IPS-11a (cell line): ENCODE results near the gene INS.

Experiments
- H3K4me3 ChIP-seq: one replicate; pipeline ENCODE4 v1.5.1; 2013; ENCODE audit warnings: low read depth, low read length, control low read depth

Gene INS

DNA sequence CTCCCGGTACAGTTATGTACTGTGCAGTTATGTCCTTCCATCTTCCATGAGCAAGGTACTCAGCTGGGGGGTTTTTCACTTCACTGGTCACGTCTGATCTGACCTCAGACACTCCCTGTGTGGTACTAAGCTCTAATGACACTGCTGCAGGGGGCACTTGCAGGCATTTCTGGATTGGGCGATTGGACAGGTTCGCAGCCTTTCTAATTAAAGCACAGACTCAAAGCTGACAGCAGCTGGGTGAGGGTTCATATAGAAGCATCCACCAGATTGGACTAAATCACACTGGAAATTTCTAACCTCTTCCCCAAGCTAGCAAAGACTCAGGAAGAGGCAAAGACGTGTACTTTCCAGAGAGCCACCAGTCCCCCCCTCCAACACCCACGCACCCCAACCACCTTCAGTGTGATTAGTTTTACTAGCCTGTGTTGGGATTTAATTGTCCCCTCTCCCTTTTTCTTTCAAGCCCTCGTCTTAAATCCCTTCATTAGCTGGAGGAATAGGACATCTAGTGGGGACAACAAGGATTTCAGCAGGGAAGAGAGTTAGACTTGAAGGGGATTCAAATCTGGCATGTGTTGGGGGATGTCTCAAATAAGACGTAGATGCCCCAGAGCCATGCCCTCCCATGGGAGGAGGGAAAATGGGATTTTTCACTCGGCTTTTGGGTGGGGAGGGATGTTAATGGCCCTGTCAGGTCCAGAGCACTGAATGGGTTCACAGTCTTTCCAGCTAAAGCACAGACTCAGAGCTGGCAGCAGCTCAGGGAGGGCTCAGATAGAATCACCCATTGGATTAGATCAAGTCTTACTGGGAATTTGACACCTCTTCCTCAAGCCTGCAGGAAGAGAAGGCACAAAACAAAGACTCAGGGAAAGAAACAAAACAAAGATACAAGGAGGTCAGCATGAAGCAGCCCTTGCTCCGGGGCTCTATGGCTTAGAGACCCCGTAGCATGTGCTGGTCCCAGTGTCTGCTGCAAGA is 10.9 kb downstream of the INS start:
- no peak overlapping the region for H3K4me3 ChIP-seq

DNA sequence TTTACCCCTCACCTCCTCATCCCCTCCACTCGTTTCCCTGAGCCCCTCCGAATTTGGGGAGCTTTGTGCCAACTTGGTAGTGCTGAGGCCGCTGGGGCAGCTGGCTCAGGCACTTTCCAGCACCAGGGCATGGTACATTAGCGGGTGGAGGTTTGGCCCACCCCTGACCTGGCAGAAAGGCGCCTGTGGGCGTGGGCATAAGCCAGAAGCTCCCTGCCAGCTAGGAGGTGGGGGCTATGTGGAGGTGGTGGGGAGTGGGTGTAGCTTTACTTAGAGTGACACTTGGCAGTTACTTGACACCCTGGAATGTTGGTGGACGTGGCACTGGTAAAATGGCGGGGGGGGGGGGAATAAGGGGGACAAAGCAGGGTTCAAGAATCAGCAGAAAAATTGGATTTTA is 11.5 kb downstream of the INS start:
- no peak overlapping the region for H3K4me3 ChIP-seq

DNA sequence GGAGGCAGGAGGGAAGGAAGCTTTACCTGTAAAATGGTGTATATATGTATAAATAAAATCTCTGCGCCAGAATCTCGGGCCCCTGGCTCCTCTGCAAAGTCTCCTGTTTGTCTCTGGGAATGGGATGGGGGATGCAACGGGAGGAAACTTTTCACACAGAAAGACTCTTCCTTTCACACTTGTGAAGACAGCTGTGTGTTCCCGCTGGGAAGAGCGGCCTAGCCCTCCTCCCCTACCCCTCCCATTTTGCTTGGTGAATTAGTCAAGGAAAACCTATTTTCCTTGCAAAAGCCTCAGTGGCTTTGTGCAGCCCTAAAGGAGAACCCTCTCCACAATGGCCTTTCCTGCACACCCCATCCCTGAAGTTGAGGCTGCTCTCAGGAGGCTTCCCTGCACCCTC is 12.4 kb downstream of the INS start:
- no peak overlapping the region for H3K4me3 ChIP-seq

DNA sequence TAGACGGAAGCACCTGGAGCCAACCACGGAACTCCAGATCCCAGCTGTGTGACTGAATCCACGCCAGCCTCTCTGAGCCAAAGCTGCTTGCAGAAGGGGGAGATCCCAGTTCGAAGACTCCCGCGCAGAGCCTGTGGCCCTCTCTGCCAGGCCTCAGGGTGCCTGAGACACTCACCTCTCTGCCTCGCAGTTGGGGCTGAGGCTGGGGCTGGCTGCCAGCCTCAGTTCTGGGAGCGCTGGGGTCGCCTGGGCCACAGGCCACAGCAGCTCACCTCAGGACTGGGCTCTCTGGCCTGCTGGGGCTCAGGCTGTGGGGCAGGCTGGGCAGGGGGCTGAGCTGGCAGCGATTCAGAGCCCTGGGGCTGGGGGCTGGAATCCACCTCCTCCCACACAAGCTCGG is 13.6 kb downstream of the INS start:
- H3K4me3 ChIP-seq = no peak overlapping the region

DNA sequence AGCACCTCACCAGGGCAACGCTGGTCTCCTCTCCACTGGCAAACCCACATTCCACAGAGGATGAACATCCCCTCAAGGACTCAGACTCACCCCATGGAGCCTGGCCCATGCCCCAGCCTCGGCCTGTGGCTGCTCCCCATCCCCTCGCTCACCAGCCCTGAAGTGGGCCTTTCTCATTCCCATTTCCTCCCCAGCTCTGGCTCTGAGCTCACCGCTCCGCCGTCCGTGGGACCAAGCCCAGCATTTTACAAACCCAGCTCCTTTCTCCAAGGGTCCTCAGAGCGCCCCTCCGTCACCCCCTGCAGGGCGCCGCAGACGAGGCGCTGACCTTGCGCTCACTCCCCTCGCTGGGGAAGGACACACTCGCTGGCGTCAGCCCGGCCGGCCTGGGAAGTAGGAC is 15.0 kb downstream of the INS start:
- H3K4me3 ChIP-seq = no peak overlapping the region

DNA sequence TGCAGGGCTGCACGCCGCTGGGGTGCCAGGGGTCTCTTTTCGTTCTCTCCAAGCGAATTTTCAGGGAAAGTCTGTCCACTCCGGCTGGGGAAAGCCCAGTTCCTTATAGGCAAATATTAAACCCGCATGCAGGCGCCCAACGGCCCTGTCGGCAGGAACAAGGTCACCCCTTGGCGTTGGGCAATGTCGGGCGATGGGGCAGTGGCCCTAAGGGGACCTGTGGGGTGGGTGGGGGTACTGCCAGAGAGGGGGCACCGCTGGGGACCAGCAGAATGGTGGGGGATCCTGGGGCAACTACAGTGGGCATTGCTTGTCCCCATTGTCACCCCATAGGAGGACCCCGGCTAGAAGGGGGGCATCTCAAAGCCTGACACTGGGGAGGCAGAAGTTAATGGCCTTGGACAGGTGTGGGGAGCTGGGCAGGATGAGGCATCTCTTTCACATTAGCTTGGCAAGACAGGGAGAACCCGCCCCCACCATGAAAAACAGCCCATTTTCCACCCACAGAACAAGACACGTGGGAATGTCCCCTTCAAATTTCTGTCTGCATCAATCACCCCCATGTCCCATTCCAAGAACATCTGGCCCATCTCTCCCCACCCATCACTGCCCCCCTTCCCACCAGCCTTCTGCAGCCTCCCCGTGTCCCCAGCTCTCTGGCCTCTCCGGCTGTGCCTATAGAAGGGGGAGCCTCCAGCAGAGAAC is 16.3 kb downstream of the INS start:
- no peak overlapping the region for H3K4me3 ChIP-seq

DNA sequence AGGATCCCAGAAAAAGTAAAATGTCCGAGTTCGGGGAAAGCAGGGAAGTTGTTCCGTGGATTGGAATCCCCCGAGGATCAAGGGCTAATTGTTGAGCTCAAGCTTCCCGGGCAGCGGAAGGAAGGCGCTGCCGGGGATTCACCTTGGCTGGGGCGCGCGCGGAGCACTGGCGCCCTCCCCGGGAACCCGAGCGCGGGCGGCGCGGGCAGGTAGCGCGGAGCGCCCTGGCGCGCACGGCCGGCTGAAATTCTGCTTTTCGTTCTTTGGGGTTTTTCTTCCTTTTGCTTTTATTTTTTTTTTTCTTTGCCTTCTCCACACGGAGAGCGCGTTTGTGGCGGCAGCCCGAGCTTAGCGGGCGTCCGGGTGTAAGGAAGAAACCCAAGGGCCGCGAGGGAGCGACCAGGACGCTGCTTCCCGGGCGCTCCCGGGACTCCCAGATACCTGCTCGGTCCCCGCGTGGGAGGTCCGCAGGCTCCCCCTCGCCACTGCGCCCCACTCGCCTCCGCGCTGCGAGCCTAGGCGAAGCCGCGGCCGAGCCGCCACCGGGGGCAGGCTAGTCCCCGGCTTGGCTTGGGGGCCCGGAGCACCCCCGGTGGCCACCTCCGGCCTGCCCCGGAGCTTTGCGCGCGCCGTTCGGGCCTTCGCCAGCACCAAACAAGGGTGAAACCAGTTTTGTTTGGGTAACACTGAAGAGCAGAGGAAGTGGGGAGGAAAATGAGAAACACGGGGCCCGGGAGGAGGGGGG is 17.0 kb downstream of the INS start:
- no peak overlapping the region for H3K4me3 ChIP-seq

DNA sequence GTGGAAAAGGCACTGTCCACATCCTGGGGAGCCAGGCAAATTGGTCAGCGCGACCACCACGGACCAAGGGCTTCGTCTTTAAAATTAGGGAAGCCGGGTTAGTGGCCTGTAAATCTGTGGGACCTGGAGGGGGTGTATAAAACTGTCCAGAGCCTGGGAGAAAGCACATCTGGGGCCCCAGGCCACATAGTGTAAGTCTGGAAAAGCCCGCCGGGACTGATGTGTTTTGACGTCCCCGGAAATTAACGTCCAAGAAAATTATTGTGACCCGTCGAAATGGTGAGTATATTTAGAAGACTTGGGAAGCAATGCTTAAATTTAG is 17.6 kb downstream of the INS start:
- H3K4me3 ChIP-seq = no peak overlapping the region

DNA sequence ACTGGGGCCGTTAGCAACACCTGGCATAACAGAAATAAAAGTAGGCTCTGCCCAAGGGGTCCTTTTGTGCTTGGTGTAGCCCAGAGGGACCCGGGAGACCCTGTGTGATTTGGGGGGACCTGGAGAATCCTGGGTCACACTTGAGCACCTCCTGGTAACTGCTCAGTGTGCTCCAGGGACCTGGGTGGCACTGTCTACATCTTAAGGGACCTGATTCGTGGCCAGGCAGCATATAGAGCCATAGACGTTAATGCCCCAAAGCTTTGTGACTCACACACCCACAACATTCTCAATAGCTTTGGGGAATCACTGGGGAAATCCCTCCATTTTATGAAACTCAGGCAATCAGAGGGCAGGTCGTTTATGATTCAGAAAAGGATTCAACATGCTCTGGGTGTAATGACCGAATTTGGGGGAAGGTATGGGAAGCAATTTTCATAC is 18.2 kb downstream of the INS start:
- H3K4me3 ChIP-seq = no peak overlapping the region

DNA sequence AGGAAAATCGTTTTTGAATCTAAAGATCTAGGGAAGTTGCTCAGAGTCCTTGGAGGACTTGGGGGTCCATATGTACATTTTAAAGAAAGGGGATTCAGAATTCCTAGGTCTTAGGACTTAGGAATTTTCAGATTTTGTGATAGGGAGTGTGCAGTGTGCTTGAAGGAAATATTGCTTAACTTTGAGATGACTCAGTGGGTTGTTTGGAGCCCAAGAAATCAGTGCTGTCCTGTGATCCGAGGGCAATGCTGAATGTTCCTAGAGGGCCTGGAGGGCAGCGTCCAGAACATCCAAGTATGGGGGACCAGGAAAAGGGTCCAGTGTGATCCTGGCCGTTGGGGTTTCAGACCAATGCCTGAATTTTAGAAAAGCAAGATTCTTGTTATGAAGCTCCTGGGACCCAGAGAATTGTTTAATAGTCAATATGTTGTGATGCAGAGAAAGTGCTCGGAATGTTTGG is 18.7 kb downstream of the INS start:
- no peak overlapping the region for H3K4me3 ChIP-seq

DNA sequence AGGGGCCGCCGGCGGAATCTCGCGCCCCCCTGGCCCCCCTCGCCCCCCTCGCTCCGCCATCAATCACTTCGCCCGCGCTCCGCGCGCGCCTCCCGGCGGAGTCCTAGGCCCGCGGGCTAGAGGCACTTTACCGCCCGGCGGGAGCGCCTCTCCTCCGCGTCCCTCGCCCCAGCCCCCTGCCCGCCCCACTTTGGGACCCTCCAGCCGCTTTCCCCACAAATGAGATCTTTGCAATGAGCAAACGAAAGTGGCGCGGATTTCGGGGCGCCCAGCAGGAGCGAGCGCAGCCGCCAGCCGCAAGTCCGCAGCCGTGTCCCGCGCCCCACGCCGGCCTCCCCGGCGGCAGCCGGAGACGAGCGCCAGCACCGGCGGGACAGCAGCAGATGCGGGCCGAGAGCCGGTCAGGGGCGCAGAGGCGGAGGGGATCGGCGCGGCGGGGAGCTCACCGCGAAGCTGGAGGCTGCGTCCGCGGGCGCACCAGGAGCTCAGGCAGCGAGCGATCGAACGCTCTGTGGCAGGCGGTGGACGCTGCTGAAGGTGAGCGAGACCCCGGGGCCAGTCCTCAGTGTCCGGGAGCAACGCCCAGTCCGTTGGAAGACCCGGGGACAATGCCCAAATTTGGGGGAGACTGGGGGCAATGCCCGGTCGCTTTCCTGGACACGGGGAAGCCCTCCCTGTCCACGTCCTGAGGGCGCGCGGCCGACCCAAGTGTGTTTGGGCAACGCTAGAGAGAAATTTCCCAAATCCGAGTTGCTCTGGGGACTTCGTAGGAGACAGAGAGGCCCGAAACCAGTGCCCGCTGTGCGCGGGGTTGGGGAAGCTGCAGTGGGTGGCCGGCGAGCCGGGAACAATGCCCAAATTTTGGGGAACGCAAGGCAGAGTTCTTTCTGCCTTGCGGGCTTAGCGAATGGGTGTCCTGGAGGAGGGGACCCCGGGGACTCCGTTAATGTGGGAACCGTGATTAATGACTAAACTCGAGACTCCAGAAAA is 20.3 kb downstream of the INS start:
- H3K4me3 ChIP-seq = no peak overlapping the region

DNA sequence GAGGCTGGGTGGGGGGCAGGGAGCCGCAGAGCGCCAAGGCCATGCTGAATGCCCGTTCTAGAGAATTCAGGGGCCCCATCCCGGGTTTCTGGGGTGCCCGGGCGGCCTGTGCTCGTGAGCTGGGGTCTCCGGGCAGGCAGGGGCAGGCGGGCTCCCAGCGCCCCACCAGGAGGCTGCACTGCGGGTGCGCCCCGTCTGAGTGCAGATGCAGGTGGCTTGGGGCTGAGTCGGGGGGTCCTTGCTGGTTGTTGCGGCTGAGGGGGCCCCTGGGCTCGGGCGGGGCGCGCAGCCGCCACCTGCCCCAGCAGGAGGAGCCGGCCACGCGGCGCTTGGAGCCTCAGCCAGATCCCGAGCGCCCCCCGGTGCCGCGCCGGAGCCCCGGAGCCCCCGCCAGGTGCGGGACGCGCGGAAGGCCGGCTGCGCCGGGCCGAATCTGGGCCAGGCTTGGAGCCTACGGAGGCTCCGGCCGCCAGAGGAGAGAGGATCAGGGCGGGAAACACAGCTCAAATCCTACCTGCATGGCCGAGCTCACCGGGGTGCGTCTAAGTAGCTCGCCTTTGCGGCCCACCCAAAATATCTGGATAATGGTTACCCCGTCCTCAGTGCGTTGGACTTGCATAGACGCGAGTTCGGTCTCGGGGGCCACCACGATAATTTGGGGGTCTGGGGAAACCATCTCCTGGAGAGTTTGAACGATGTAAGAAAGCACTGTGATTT is 21.2 kb downstream of the INS start:
- H3K4me3 ChIP-seq = no peak overlapping the region

DNA sequence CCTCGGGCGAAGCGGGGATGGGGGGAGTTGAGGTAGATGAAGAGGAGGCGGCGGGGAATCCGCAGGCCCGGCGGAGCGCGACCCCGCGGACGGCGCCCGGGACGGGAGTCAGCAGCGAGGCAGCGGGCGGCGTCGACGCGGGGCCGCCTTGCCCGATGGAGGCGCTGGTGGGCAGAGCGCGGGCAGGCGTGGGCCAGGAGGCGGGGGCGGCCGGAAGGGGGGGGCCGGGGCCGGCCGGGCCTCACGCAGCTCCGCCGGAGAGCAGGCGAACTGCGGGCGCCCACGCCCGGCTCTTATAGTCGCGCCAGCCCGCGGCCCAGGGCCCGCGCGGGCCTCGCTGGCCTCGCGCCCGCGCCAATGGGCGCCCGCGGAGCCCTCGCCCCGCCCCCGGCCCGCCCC is 21.9 kb downstream of the INS start, which contains the start of gene IGF2:
Gene IGF2, minus strand, starts transcription at position 267 of the 399 bp plus-strand sequence. CDS start 3,866 bp downstream, outside the sequence.
- no peak within 1 kb of the TSS for H3K4me3 ChIP-seq

DNA sequence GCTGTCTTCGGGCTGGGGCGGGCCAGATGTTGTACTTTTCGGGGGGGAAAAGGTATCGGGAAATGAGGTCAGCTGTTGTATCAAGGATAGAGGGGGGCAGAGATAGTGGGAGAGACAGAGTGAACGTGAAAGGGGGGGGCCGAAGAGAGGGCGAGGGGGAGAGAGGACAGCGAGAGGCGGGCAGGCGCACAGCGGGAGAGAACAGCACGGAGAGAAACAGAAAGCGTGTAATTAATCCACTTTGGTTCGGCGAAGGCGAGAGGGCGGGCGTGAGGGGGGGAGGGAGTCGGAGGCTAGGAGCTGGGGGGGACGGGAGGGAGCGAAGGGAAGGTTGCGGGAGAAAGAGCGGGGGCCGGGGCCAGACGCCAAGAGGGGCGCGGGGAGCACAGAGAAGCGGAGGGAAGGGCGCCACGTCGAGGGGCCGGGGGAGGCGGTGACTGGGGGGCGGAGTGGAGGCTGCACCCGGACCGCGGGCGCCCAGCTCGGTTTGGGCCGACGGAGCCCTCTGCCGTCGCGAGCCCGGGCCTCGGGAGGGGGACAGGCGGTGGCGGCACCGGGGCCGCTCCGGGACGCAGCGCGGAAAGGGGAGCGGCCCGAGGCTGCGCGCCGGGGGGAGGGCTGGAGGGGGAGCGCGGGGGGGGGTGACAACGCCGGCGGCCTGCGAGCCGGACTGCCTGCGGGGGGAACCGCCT is 22.4 kb downstream of the INS start:
- H3K4me3 ChIP-seq = no peak overlapping the region

DNA sequence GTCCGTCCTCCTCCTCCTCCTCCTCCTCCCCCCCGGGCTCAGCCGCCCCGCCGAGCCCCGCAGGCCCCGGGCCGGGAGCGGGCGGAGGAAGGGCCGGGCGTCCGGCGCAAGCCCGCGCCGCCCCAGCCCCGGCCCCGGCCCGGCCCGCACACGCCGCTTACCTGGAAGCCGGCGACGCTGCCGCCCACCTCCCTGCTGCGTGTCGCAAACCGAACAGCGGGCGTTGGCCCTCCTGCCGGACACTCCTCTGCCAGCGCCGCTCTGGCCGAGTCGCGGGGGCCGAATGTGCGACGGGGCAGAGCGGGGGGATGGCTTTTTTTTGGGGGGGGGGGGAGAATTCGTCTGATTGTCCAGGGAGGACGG is 23.0 kb downstream of the INS start:
- peak overlapping the region; percentile 17 for H3K4me3 ChIP-seq

DNA sequence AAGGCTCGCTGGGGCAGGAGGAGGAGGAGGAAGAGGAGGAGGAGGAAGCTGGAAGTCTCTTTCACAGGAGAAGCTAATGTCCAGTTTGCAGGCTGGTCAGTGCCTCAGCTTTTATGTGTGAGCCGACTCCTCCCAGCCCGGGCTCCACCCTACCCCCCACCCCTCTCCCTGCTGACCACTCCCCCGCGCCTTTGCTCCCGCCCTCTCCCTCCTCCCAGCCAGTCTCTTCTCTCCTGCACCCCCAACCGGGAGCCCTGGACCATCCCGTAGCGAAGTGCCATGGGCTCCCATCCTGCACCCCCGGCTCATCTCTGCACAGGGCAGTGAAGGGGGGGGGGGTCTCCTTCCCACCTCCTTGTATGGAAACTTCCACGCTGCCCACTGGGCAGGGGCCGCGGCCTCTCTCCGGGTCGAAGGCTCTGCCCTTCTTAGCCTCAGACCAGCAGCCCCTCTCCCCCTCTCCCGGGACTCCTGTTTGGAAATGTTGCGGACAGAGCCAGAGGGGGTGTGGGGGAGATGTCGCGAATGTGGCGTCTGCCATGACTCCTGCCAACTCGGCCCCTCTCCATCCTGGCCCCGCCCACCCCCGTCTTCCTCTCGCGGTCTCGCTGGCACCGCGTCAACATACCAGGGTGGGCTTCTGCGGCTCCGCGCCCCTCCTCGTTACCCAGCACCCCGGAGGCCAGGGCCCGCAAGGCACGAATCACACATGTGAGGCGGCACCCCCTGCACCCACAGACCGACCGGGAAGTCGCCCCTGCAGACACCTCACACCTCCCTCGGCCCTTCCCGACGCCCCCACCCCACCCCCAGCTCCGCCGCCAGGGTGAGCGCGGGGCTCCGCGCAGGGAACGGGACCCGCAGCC is 23.6 kb downstream of the INS start:
- peak overlapping the region; percentile 17 for H3K4me3 ChIP-seq

DNA sequence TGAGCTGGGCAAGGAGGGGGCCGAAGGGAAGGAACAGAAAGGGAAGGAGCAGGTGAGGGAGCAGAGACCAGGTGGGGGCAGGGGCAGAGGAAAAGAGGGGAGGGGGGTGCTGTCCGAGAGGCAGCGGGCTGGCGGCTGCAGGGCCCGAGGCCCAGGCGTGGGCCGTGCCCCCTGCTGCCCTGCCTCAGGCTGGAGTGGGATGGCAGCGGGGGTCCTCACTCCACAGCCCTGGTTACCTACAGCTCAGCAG is 24.1 kb downstream of the INS start:
- H3K4me3 ChIP-seq = peak overlapping the region; percentile 1

DNA sequence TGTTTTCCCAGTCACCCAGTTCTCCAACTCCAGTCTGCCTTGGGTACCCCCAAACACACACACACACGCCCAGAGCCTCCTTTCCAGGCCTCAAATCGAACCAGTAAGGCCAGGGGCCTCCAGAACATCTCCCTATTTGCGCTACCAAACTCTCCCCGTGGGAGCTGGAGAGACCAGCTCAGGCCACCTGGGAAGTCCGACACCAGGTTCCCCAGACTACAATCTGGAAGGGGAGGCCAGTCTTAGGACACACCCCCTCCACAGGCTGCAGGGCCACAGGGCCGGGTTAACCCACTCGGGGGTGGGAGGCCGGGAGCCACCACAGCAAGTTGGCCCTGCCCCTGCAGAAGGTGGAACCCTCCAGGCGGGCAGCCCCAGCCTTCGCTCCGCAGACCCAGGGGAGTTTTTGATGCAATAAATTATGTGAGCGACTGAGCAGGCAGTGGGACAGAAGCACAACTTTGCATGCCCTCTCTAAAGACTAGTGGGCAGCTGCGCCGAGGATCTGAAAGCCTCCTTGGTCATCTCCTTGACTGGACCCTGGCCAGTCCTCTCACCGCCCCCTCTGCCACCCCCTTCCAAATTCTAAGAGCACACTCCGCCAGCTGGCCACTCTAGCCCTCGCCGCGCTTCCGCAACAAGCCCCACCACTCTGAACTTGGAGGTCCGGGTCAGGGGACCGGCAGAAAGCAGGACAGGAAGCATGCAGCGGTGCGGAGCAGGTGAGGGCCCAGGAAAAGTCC is 24.6 kb downstream of the INS start:
- no peak overlapping the region for H3K4me3 ChIP-seq
